IMR-90 (cell line): ENCODE results near the gene ENO4. TPM values are rescaled to one million over a fixed set of nuclear protein-coding genes. Genes with fewer than 3 reads are reported as not detected.

Experiments
- ATAC-seq: fragments of 200-7000 bp; cut with Tn5 transposase; 2 replicates; pipeline ENCODE4 v1.9.1; 2020; ENCODE audit warnings: low read depth, mild to moderate bottlenecking, moderate library complexity
- BruUV-seq: library from RNA; stranded (reverse); fragments of 400-500 nt; replicated peaks from 2 replicates; lab custom pipeline; 2021; lab: Mats Ljungman, UMichigan
- CTCF ChIA-PET: fragments of 300-600 bp; formaldehyde crosslinking; extraction: SDS; loops from one replicate; lab custom pipeline; 2021; ENCODE audit warnings: antibody characterized with exemption; lab: Yijun Ruan, JAX
- POLR2A ChIA-PET: fragments of 300-600 bp; sonication (Branson Sonifier 250); formaldehyde crosslinking; loops from one replicate; lab custom pipeline; 2022; ENCODE audit warnings: antibody characterized with exemption; ENCODE audit not compliant: unreplicated experiment; lab: Charles Lee
- DNase-seq: peaks from one replicate; pipeline ENCODE4 v3.0.0; 2013
- H2AFZ ChIP-seq: replicated peaks from 2 replicates; pipeline ENCODE3; 2013; ENCODE audit warnings: low read length, mild to moderate bottlenecking; ENCODE audit not compliant: poor library complexity
- H2AK5ac ChIP-seq: 2 replicates; pipeline ENCODE4 v1.6.1; 2013; ENCODE audit warnings: low read depth, low read length, inconsistent platforms
- H2AK9ac ChIP-seq: replicated peaks from 2 replicates; pipeline ENCODE3; 2013; ENCODE audit warnings: mild to moderate bottlenecking, low read depth, low read length, moderate library complexity; ENCODE audit not compliant: poor library complexity
- H2BK120ac ChIP-seq: 2 replicates; pipeline ENCODE4 v1.6.1; 2013; ENCODE audit warnings: low read depth, low read length, inconsistent platforms
- H2BK15ac ChIP-seq: 3 replicates; pipeline ENCODE4 v1.6.1; 2013; ENCODE audit warnings: low read depth, low read length, inconsistent platforms
- H2BK20ac ChIP-seq: 2 replicates; pipeline ENCODE4 v1.6.1; 2013; ENCODE audit warnings: low read depth, mild to moderate bottlenecking, inconsistent platforms, low read length, moderate library complexity
- H2BK5ac ChIP-seq: 2 replicates; pipeline ENCODE4 v1.6.1; 2013; ENCODE audit warnings: mild to moderate bottlenecking, low read depth, low read length, inconsistent platforms; ENCODE audit not compliant: poor library complexity, severe bottlenecking
- H3K14ac ChIP-seq: replicated peaks from 2 replicates; pipeline ENCODE4 v1.6.1; 2013; ENCODE audit warnings: low read depth, low read length, inconsistent platforms
- H3K18ac ChIP-seq: 2 replicates; pipeline ENCODE4 v1.6.1; 2013; ENCODE audit warnings: low read depth, low read length, control low read depth
- H3K23ac ChIP-seq: 2 replicates; pipeline ENCODE4 v1.6.1; 2013; ENCODE audit warnings: low read depth, low read length, inconsistent platforms
- H3K27ac ChIP-seq: 2 replicates; pipeline ENCODE4 v1.5.1; 2013; ENCODE audit warnings: mild to moderate bottlenecking, control low read depth, low read length; ENCODE audit not compliant: insufficient read depth
- H3K27me3 ChIP-seq: 2 replicates; pipeline ENCODE4 v1.6.1; 2013; ENCODE audit warnings: low read length; ENCODE audit not compliant: control insufficient read depth, insufficient read depth
- H3K36me3 ChIP-seq: 2 replicates; pipeline ENCODE4 v1.6.1; 2013; ENCODE audit warnings: low read length, mixed read lengths; ENCODE audit not compliant: control insufficient read depth, insufficient read depth
- H3K4ac ChIP-seq: 2 replicates; pipeline ENCODE4 v1.6.1; 2013; ENCODE audit warnings: low read depth, low read length, inconsistent platforms
- H3K4me1 ChIP-seq: 2 replicates; pipeline ENCODE4 v1.6.1; 2013; ENCODE audit warnings: low read length, mixed read lengths; ENCODE audit not compliant: control insufficient read depth, insufficient read depth
- H3K4me2 ChIP-seq: 2 replicates; pipeline ENCODE4 v1.6.1; 2013; ENCODE audit warnings: low read depth, mild to moderate bottlenecking, control low read depth, low read length, moderate library complexity
- H3K4me3 ChIP-seq: 2 replicates; pipeline ENCODE4 v1.5.1; 2013; ENCODE audit warnings: low read depth, mild to moderate bottlenecking, control low read depth, low read length, moderate library complexity; ENCODE audit not compliant: insufficient read depth
- H3K56ac ChIP-seq: 2 replicates; pipeline ENCODE4 v1.6.1; 2013; ENCODE audit warnings: low read length, inconsistent platforms; ENCODE audit not compliant: insufficient read depth; ENCODE audit errors: extremely low read depth
- H3K79me1 ChIP-seq, 2 experiments: 2 replicates each; pipeline ENCODE4 v1.6.1; 2013; ENCODE audit warnings: low read length in 2 of 2, inconsistent platforms in 1 of 2, low read depth in 1 of 2
- H3K9ac ChIP-seq: 2 replicates; pipeline ENCODE4 v1.6.1; 2013; ENCODE audit warnings: low read depth, low read length, control low read depth
- H3K9me1 ChIP-seq: 2 replicates; pipeline ENCODE4 v1.6.1; 2013; ENCODE audit warnings: low read length, inconsistent platforms; ENCODE audit not compliant: insufficient read depth
- H3K9me3 ChIP-seq: 2 replicates; pipeline ENCODE4 v1.6.1; 2013; ENCODE audit warnings: low read length; ENCODE audit not compliant: control insufficient read depth, insufficient read depth
- H4K20me1 ChIP-seq: 2 replicates; pipeline ENCODE4 v1.6.1; 2013; ENCODE audit warnings: low read length, inconsistent platforms; ENCODE audit not compliant: insufficient read depth
- H4K5ac ChIP-seq: 2 replicates; pipeline ENCODE4 v1.6.1; 2013; ENCODE audit warnings: mild to moderate bottlenecking, low read depth, low read length, control low read depth
- H4K8ac ChIP-seq, 2 experiments: 2 replicates each; pipeline ENCODE4 v1.6.1; 2013; ENCODE audit warnings: low read depth in 2 of 2, low read length in 2 of 2, control low read depth in 1 of 2, inconsistent platforms in 1 of 2
- H4K91ac ChIP-seq: 2 replicates; pipeline ENCODE4 v1.6.1; 2013; ENCODE audit warnings: low read depth, low read length, inconsistent platforms; ENCODE audit not compliant: insufficient read depth
- BHLHE40 ChIP-seq: fragments of 150-350 bp; IDR thresholded peaks from 2 replicates; pipeline ENCODE4 v1.6.1; 2016; ENCODE audit warnings: mild to moderate bottlenecking, low read depth, low read length
- MAFK ChIP-seq: IDR thresholded peaks from 2 replicates; pipeline ENCODE4 v1.6.1; 2012; ENCODE audit warnings: low read depth, low read length, improper control_type of control experiment
- WGBS, 2 experiments: methylation state at CpG; one replicate each; pipeline versions ENCODE4 v1.1.5 to v1.1.7; 2013; ENCODE audit warnings: missing lambda C conversion rate in 2 of 2; ENCODE audit not compliant: insufficient read length in 1 of 2; ENCODE audit errors: extremely low coverage in 2 of 2; 5-methylcytosine and 5-hydroxymethylcytosine counted together
- dilution Hi-C: fragments of 300-500 bp; cut with HindIII; formaldehyde crosslinking; loops from one replicate; pipeline ENCODE4 v1.14.3; 2018; ENCODE audit warnings: low sequenced_read_pairs; ENCODE audit not compliant: unreplicated experiment
- in situ Hi-C: fragments of 300-500 bp; cut with MboI; formaldehyde crosslinking; loops from 3 replicates; pipeline ENCODE4 v1.14.3; 2019; ENCODE audit warnings: low sequenced_read_pairs, inconsistent platforms, mixed read lengths
- intact Hi-C: fragments of 100-400 bp; cut with micrococcal nuclease; formaldehyde crosslinking; loops from 2 replicates; pipeline ENCODE4 v1.10.0; 2022
- polyA plus RNA-seq, 3 experiments: library from polyadenylated mRNA; depleted of rRNA; stranded (reverse); fragments of >200 nt; gene quantifications; 2 replicates each; pipeline ENCODE4 v1.2.3, GENCODE V29; 2012; ENCODE audit warnings: low replicate concordance in 1 of 3
- total RNA-seq: library from RNA; depleted of rRNA; stranded (reverse); fragments of >200 nt; gene quantifications from 2 replicates; pipeline ENCODE4 v1.2.3, GENCODE V29; 2012

ENO4 gene
- total and polyA plus RNA-seq, 2 of the 4 experiments (the other 2 are of a cell fraction): under 0.01 to 0.05 TPM

DNA sequence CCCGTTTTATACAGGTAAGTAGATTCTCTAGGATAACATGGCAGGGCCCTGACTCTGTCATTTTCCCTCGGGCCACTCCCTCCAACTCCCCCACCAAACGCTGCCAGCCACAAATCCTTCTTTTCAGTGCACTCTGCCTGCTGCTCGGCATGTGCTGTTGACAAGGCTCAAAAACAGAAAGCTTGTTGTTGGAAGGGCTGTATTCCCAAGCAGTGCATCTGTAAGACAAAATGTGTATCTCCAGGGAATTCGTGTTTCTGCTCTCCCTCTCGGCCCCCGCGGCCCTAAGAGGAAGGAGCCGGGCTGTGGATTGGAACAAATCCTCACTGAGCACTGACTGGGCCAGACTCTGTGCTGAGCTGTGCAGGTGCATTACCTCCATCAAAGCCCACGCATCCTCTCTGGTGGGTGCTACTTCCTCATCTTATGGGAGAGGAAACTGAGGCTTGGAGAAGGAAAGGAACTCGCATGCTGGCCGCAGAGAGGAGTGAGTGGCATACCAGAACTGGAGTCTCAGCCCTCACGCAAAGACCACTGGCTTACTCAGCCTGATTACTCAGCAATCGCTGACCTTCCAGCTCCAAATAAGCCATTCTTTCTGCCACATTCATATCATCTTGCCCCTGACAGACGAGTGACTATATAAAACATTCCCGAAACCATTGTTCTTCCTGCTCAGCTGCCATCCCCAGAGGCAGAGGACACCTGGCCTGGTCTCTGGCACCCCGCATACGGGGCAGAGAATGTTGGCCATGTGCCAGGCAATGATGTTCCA, 33.5 kb upstream of the ENO4 start:
- in situ Hi-C loops: no loop called here
- ChIA-PET POLR2A (no interaction called here), CTCF (no interaction called here)
- no peak overlapping the region for H3K9ac ChIP-seq
- H2BK15ac ChIP-seq: no peak overlapping the region
- H3K9me3 ChIP-seq: no peaks in the 10 kb centered on the region
- ATAC-seq (peak; percentile 57), DNase-seq (peak; percentile 67)
- WGBS, 2 experiments: 34% methylated on average over 5 of the region's 18 CpGs; no CpG with 5 or more reads in 1 of the 2 experiments
- no peak overlapping the region for H3K4ac ChIP-seq
- peak; percentile 32; the same call in 1 of the 2 replicates for TF ChIP-seq MAFK
- TF ChIP-seq BHLHE40: no peak
- dilution Hi-C loops: no loop called here
- H3K4me2 ChIP-seq: no peak overlapping the region
- intact Hi-C loops: no loop called here
- peaks cover 17% of the 10 kb centered on the region for H3K27me3 ChIP-seq
- no peak overlapping the region for H3K18ac ChIP-seq
- H3K79me1 ChIP-seq: no peaks in the 10 kb centered on the region
- H2AK9ac ChIP-seq: no peak overlapping the region
- no peak overlapping the region for H2BK5ac ChIP-seq
- H4K5ac ChIP-seq: no peak overlapping the region
- H2BK20ac ChIP-seq: no peak overlapping the region
- no peaks in the 10 kb centered on the region for H3K9me1 ChIP-seq
- no peaks in the 10 kb centered on the region for H3K36me3 ChIP-seq
- H3K23ac ChIP-seq: no peak overlapping the region
- H3K56ac ChIP-seq: no peak overlapping the region
- no peak overlapping the region for H3K27ac ChIP-seq
- H3K4me1 ChIP-seq: no peaks in the 10 kb centered on the region
- no peak overlapping the region for H3K4me3 ChIP-seq
- no peak overlapping the region for H4K91ac ChIP-seq
- H4K8ac ChIP-seq: no peak overlapping the region
- H2AK5ac ChIP-seq: no peak overlapping the region
- no peak overlapping the region for H3K14ac ChIP-seq
- BruUV-seq: no TSS peak
- H4K20me1 ChIP-seq: no peaks in the 10 kb centered on the region
- H2AFZ ChIP-seq: peak overlapping the region; percentile 56
- no peak overlapping the region for H2BK120ac ChIP-seq
